GM21576 (cell line): ENCODE measurements around the gene OTUB2.

Source experiments
- ATAC-seq: cut with Tn5 transposase; IDR thresholded peaks from one replicate; pipeline ENCODE4 v1.9.1; 2021; ENCODE audit warnings: mild to moderate bottlenecking, moderate library complexity; ENCODE audit not compliant: unreplicated experiment

OTUB2 gene

DNA sequence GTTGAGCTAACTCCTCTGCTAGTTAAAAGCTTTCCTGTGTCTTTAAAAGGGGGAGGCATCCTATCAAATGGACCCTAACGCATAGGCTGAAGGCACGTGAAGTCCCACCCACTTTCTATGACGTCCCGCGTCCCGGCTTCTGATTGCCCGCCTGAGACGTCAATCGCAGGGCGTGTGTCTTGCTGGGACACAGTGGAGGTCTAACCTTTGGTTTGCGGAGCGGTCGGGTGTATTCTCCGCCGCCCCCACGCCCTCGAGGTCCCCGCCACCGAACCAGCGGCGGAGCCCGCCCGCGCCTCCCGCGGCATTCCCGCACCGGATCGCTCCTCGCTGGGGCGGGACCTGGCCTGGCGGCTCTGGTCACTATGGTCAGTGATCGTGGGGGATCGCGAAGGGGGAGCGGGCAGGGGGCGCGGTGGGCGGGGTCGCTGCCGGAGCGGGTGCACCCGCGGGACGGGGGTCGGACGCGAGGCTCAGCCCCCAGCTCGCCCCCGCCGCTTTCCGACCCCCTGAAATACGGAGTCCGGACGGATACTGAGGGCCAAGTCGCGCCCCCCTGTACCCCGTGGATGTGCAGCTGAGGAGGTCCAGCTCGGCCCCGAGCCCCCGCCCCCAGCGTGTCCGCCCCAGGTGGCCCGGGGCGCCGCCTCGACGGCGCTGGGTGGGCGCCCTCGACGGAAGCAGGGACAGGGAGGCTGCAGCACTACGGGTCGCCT is at the start of gene OTUB2:
TSS of gene OTUB2 (plus strand) at position 168 of the 716 bp plus-strand sequence. CDS start at position 366, 198 bp downstream.
- ATAC-seq: peak; percentile 99

GRCh38 chr14:93976477-93977057 is 49.6 kb upstream of the OTUB2 start, which contains the start of gene ASB2:
ASB2 (minus strand) TSS chr14:93976570; CDS start chr14:93964539, 12,031 bp downstream.
- ATAC-seq: peak; percentile 12

GRCh38 chr14:93977171-93977570 is 49.0 kb upstream of the OTUB2 start:
- no peak for ATAC-seq

DNA sequence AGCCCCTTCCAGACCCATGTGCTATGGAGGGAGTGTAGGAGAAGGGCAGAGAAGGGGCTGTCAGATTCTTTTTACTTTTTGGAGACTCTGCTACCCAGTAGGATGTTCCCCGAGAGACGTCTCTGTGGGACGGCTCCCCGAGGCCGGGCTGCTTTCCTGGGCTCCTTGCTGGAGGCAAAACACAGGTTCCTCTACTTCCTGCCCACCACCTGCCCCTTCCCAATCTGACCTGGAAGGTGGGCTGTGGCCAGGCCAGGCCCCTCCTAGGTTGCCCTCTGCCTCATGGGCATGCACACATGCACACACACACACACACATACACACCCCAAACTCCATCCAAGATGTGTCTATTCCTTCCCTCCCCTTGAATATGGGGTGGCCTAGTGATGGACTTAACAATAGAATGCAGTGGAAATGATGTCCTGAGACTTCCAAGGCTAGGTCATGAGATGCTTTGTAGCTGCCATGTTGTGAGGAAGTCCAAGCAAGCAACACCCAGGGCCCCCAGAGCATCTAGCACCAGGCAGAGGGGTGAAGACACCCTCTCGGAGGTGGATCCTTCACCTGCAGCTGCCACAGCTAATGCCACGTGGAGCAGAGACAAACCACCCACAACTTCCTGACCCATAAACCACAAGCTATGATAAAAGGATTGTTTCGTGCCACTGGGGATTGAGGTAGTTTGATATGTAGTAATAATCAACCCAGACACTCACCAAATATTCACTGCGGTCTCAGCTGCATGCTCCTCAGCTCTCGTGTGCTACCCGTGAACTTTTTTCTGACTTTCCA is 48.2 kb upstream of the OTUB2 start:
- ATAC-seq: peak; percentile 35

DNA sequence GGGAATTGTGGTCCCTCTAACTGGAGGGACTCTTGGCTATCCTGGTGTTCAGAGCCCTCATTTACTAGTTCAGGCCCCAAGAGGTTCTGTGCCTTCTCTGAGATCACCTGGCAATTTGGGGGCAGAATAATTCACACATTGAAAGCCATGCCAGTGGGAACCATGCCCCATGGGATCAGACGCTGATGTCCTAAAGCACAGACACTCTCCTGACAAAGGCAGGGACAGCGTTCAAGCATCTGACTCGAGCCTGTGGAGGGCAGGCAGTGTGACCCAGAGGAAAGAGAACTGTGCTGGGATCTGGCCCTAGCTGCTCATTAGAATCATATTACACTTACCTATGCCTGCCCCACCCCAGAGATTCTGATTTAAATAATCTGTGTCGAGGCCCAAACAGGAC is 47.4 kb upstream of the OTUB2 start:
- ATAC-seq: no peak

- ATAC-seq: no peak
Measured at GRCh38 chr14:93980456-93981201, 45.5 kb upstream of the OTUB2 start.

DNA sequence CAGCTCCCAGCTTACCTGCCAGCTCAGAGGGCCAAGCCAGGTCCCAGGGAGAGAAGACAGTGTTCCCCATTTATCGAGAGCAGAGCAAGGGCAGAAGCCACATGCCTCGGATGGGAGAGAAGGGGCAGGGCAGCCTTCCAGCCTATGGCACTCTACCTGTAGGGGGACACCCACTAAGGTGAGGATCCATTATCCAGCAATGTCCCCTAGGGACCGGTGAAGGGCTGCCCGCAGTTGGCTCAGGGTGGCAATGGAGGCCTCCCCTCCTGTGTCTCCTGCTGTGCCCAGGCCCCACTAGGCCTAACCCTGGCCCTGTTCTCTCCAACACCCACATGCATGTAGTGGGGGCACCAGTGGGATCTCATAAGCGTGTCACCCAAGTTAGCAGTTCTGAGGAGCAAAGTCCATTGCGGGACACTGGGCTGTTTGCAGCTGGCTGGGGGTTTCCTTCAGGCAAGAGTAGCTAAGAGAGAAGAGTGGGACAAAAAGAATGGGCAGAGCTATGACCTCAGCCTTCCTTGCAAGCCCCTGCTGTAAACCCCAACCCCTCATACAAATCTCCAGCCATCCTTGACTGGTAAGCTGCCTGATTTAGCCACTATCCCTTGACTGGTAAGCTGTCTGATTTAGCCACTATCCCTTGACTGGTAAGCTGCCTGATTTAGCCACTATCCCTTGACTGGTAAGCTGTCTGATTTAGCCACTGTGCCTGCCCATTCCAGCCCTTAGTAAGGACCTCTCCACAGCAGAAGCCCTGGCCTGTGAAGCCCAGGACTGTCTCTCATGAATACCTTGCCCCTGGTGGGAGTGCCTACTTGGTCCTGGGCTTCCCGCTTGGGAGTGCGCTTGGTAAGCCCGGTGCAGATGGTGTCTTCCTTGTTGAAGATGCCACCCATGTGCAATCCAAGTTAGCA is 44.6 kb upstream of the OTUB2 start:
- no peak for ATAC-seq

GRCh38 chr14:93982230-93983007 is 43.7 kb upstream of the OTUB2 start:
- no peak for ATAC-seq

DNA sequence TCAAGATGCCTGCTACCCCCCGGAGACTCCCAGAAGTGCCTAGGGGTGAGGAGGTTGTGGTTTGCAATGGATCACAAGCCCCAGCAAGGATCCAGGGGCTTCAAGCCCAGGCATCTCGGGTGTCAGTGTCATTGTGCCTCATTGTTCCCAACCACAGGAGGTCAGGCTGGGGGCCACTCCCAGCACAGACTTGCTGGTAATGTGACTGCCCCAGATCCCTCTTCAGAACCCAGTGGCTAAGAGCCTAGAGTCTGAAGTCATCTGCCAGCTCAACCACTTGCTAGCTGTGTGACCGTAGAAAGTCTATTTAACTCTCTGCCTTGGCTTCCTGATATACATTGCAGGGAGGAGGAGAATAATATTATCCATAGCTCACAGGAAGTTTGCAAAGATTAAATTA is 42.1 kb upstream of the OTUB2 start:
- no peak for ATAC-seq

- ATAC-seq: no peak
Measured at GRCh38 chr14:93984987-93985410, 41.1 kb upstream of the OTUB2 start.

GRCh38 chr14:93986955-93987354 is 39.2 kb upstream of the OTUB2 start:
- no peak for ATAC-seq

DNA sequence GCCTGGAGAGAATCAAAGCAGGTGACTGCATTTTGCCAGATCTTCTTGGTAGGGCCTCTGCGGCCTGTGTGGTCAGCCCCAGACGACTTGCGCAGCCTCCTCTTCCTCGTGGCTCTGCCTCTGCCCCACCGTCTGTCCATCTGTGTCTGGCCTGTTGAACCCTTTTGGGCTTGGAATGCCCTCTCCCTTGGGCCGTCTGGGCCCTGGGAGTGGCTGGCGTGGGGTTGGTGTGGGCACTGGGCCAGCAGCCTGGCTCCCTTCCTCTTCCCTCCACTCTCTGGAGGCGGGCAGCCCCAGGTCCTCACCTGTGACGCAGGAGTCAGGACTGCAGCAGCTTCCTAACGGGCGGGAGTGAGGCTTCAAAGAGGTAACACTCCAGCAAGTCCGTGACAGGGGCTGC is 38.8 kb upstream of the OTUB2 start:
- ATAC-seq: no peak

DNA sequence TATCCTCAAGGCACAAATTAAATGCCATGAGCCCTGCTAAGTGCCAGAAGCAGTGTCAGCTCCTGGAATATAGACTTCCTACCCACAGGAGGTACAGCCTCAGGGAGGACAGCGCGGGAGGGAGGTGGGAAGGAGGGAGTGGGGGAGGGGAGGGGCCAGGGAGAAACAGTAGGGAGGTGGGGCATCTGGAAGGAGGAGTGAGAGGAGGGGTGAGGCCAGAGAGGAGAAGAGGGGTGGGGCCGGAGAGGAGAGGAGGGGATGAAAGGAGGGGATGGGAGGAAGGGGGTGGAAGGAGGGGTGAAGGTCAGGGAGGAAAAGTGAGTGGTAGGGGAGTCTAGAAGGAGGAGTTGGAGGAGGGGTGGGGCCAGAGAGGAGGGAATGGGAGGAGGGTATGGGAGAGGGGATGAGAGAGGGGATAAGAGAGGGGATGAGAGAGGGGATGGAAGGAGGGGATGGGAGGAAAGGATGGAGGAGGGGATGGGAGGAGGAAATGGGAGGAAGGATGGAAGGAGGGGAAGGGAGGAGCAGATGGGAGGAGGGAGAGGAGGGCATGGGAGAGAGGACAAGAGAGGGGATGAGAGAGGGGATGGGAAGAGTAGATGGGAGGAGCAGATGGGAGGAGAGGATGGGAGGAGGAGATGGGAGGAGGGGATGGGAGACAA is 38.2 kb upstream of the OTUB2 start:
- no peak for ATAC-seq

GRCh38 chr14:93989939-93990338 is 36.2 kb upstream of the OTUB2 start:
- ATAC-seq: peak; percentile 69

DNA sequence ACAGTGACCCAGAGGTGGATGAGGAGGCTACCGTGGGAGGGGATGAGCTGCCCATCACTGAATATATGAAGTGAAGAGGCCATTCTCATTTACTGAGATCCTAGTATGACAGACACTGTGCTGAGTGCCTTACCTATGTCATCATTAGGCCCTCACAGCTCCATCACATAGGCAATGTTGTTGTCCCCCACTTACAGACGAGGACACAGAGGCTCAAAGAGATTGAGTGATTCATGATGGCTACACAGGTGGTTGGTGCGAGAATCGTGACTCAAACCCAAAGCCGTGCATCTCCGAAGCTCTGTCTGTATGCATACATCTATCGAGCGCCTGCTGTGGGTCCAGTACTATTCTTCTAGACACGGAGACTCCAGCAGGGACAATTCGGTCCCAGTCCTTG is 34.9 kb upstream of the OTUB2 start:
- ATAC-seq: no peak

GRCh38 chr14:93991649-93992048 is 34.5 kb upstream of the OTUB2 start:
- ATAC-seq: no peak

GRCh38 chr14:93993382-93993781 is 32.8 kb upstream of the OTUB2 start:
- no peak for ATAC-seq

DNA sequence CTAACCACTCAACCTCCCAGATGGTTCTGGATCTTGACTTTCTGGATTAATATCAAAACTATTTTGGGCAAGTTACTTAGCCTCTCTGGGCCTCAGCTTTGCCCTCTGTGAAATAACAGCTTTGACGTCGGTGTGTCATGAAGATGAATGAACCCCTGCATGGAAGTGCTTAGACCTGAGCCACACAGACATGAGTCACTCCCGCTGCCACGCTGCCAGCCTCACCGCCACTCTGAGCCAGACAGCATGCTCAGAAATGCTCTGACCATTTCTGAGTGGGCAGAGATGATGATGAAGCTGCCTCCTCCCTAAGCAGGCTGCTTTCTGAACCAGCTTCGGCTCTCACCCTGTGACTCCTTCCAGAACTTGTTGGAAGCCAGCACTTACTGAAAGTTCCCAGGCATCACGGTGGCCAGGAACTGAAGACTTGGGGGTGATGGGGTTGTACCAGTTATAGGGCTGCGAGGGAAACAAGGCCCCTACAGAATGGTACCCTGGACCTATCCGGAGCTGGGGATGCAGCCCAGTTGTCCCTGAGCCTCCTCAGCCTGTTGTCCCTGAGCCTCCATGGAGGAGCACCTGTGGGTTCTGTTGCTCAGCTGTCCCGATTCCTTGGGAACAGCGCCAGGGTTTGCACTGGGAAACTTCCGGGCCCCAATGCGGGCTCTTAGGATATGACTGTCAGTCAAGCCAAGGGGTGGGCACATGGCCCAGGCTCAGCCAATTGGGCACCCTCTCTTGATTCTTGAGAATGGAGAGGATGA is 31.0 kb upstream of the OTUB2 start:
- ATAC-seq: no peak
